Inferior parietal cortex (tissue), 1 donor: ENCODE measurements around the gene WDFY4.

ENCODE experiments used
- DNase-seq: peaks from one replicate; pipeline ENCODE4 v3.0.0-alpha.2; 2016; ENCODE audit errors: extremely low spot score

The WDFY4 gene

DNA sequence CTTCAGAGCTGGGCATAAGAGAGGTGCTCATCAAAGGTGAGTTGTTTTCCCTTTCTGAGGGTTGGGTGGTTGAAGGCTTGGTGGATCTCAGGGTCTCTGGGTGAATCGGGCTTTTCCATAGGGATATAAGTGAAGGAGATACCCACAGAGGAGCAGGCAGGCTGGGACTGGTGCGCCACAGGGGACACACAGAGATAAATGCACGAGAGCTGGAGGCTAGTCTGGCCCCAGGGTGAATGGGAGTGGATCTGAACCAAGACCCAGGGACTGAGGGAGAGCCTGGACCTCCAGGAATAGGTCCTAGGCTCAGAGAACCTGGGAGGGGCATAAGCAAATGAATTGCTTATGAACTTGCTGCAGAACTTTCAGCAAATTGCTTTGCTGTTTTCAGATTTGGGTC is 193.4 kb downstream of the WDFY4 start:
- no peak for DNase-seq

DNA sequence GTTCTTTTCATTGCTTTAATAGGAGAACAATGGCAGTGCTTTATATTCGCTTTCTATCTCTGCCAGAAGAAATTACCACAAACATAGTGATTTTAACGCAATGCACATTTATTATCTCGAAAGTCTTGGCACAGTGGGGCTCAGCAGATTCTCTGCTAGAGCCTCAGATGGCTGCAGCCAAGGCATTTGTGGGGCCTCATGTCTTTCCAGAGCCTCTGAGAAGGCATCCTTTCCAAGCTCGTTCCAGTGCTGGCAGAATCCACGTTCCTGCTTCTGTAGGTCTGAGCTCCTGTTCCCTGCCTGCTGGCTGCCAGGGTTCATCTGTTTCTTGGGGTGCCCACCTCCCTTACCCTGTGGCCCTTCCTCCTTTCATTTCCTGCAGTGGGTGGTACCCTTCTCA is 194.8 kb downstream of the WDFY4 start:
- no peak for DNase-seq

DNA sequence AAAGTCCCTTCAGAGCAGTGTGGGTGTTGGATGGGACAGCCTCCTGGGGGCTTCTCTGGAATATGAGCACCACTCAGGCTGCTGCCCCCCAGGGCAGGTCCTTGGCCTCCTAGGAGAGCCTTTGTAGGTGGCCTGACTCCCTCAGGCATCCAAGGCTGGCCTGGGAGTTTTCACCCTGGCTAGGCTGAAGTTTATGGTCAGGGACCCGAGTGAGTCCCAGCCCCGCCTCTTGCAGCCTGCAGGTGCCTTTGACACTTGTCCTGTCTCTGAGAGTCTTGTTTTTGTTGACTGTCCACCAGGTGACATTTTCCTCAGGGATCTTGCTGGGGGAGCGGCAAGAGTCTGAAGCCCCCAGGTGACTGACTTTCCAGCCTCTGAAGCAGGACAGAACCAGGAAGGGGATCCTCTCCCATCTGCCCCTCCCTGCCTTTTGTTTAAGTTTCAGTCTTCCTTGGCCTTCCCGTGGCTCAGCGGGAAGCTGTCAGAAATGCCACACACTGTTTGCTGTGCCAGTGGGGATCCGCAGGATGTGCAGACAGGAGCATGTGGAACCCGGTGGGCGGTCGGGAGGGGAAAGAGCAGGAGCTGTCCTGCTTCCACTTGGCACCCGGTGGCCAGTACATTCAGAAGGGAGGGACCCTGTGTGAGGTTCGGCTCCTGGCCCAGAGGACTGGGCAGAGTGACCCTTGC is 195.5 kb downstream of the WDFY4 start:
- no peak for DNase-seq

DNA sequence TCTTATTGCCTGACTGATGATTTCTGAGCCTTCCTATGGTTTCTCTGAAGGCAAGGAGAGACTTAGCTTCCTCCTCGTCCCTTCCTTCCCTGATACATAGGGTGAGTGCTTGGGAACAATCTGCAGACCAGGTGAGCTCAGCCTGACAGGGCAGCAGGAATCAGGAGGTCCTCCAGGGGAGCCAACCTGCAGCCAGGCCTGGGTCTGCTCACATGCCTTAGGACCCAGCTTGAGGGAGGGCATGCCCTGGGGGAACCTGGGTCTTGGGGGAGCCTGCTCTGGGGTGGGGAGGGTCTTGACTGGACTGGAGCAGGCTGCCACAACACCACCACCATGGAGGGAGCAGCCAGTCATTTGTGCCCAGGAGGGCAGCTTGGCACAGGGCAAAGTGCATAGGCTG is 197.3 kb downstream of the WDFY4 start:
- no peak for DNase-seq

DNA sequence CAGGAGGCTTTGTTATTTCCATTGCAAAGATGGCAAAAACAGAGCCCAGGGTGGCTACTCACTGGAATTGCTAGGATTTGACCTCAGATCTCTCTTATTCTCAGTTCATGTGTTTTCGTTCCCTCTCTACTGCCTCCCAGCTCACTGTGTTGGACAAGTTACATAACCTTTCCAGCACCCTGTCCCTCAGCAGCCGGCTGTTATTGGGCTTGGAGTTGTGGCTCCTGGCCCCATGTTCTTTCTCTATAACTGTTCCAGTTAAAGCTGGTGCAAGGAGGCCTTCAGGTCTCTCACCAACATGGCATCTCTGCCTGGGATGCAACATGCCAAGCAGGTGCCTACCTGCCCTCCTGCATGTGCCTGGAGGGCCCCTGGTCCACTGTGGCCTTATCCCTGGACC is 198.2 kb downstream of the WDFY4 start:
- no peak for DNase-seq

DNA sequence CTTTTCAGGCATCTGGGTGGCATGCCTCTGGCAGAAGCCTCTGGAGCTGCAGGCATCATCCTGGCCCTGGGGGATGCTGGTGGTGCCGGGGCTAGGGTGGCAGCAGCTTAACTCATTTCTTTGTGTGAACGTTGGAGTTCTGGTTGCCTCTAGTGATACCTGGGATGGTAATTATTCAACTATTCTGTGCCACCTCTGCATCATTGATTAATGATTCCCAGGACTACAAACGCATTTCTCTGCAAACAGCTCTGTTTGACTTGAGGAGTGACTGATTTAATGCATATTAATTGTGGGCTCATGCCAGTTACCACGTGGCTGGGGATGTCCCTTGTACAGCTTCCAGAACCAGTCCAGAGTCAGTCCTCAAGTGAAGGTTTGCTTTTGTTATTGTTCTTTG is 199.0 kb downstream of the WDFY4 start:
- DNase-seq = no peak

DNA sequence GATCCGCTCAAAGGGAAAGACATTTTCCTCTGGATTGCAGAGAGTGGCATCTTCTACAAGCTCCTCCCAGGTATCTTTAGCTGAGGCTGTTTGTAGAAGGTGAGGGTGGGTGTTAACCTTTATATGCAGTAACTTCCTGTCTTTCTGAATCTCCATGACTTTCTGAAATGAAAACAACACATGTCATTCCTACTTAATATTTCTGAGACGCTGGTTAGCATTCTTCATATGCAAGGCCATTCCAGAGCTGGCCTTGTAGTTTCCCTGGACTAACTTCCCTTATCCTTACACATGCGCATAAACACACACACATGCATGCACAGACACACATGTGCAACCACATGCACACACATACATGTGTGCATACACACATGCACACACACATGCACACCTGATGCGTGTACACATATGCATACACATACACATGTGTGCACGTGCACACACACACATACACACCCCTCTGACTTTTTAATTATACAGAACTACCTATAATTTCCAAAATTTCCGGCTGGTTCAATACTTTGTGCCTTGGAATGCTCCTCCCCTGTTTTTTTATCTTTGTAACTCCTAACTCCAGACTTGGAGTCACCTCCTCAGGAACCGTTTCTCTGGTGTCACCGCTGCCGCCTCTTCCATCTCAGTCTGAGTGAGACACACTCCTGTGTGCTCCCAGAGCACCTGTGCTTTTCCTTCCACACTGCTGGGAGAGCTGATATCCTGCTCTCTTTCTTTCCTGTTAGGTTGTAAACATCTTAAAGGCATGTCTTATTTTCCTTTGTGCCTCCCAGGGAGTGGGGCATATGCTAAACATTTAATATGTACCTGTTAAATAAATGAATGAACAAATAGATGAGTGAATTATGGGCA is 199.7 kb downstream of the WDFY4 start:
- DNase-seq = no peak

DNA sequence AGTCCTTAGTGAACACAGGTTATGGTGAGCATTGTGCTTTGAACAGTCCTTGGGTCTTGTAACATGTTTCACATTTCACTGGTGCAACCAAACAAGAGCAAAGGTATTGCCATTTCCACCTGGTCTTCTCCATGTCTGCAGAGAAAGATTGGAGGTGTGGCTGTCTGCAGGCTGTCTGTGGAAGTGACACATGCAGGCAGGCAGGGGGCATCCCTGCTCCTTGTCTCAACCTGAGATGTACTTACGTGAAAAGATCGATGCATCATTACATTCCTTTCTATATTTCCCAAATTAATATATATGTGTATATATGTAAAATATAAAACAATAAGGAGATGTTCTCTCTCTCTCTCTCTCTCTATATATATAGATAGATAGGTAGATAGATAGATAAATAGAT is 200.7 kb downstream of the WDFY4 start:
- peak; percentile 2 for DNase-seq

DNA sequence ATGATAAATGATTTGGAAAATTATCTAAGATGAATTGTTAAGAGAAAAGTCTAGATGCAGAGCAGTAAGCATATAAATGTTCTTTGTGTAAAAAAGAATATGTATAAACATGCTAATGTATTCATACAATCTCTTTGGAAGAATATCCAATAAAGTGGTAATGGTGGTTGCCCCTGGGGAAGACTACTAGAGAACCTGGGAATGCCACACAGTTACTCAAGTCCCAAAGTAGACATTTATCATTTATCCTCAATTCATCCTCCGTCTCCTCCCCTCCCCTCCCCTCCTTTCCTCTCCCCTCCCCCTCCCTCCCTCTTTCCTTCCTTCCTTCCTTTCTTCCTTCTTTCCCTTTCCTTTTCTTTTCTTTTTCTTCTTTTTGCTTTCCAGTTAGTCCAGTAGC is 203.3 kb downstream of the WDFY4 start:
- DNase-seq = no peak

DNA sequence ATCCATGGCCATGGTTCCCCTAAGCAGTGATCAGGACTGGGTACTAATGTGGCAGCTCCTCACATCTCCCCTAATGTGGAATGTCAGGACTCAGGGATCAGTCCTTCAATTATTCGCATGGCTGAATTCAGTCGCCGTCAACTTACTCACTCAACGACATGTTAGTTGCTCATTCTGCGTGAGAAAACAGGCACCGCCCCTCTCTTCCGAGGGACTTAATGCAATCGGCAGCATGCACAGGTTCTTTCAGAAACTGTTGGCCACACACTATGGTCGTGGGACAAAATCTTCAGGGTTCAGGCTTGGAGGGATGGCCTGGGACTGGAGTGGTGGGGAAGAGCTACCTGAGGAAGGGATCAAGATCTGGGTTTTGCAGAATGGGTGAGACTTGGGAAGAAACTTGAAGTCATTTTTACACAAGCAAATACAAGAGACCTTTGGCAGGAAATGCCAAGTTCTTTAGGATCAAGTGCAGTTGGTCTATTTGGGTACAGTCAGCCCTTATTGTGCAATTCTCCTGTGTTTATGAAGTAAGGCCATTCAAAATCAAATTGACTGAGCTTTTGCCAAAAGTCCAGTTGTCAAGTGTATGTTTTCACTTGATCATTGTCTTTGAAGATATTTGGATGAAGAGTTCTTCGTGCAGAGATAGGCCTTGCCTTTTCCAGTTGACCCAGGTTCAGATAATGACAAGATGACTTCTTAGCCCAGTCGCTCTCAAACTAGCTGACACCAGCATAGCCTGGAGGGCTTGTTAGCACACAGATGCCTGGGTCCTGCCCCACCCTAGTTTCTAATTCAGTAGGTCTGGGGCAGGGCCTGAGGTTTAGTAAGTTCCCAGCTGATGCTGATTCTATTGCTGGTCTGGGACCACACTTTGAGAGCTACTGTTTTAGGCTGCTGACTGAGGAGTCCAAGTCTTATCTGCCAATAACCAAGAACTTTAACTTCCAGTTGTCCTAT is 206.5 kb downstream of the WDFY4 start:
- no peak for DNase-seq

DNA sequence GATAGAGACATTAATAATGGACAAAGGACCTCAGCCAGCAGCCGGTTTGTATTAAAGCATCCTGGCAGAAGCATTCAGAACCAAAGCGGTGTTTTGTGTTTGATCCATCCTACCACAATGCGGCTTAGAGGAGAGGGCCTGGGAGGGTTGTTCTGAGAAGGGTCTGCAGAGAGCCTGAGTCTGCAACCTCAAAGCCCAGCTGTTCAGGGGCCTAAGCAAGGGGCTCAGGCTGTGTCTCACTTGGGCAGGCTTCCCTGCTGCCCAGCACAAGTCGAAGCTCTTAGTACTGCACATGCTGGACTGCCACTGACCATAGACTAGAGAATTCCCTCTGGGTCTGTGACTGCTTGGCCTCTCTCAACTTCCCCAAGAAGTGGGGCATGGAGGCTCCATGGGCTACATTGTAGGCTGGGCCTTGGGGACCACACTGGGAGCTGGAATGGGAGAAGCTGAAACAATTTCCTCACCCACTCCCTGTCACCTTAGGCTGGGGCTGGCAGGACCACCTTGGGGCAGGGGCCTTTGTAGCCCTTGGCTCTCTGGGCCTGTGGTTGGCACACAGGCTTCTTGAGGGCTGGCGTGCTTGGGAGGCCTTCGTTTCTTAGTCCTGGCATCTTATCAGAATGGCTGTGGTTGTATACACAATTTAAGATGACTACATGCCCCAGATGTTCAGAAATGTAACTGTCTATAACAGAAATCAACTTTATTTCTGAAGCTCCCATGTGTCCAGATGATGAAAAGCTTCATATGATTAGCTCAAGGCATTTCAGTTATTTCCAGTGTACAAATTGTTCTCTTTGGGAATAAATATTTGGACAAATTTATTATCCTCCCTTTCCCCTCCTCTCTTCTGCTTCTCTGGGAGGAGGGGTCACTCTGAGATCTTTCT is 210.5 kb downstream of the WDFY4 start:
- no peak for DNase-seq

DNA sequence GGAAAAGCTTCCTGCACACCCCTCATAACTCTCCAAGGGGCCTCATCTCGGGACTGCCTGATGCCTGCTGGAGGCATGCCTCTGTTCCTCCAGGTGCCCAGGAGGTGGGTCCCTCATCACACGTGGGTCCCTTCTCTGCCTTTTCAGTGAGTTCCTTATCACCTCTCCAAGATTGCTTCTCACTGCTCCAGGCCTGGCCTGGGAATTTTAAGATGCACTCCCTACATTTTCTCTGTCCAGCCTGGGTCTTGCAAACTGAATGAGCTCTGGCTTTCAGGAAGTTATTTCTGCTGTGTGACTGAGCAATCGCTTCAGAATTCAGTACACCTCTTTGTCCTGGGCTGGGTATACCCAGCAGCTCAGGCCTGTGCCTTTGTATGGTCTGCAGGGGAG is 211.1 kb downstream of the WDFY4 start:
- DNase-seq = no peak

DNA sequence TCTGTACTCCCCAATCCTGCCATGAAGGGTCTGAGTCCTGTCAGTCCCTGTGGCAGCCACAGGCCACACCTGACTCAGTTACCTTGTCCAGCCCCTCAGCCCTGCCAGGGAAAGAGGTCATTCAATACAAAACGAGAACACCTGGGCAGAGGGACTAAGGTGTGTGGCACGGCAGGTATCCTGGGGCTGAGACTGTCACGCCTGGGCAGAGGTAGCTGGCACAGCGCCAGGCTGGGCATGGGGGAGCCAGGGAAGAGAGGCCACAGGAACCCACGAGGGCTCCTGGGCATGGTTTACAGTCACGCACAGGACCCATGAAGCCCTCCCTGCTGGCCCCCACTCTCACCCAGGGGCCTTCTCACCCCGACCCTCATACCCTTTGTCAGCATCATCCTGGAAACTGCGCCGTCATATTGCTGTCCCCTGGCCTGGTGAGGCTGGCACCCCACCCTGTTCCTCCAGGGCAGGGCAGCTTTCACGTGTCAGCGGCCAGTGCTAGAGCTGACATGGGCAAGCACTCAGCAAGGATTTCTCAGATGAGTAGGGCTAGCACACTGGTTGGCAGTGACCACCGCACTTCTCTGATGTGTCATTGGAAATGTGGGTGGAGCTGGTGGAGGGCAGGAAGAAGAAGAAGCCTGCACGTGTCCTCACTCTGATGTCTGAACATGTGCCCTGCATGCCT is 212.2 kb downstream of the WDFY4 start:
- DNase-seq = no peak

DNA sequence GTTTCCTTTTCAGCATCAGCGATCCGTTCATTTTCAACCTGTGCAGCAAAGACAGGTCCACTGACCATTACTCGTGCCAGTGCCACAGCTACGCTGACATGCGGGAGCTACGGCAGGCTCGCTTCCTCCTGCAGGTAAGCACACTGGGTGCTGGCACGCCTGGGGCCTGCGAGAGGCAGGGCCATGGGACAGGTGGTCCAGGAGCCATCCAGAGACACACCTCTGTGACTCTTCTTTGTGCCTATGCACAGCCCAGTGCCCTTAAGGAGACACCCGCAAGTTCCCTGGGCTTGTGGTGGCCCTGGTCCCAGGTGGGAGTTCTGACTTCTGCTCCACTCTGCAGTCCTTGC is 212.7 kb downstream of the WDFY4 start:
- no peak for DNase-seq

DNA sequence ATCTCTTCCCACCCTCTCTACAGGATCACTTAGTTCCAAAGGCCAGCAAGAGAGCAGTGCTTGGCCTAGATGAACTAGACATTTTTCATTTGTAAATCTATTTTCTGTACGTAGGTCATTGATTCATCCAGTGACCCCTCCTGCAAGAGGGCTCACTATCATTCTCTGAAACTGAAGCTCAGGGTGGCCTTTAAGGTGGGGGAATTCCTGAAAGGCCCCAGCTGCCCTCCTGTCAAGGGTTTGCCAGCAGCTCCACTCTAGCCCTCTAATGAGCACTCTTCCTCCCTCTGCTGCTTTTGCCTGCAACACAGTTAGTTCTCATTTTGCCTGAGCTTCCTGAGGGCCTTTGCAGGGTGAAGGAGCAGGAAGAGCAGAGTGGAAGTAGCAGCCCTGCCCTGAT is 213.8 kb downstream of the WDFY4 start:
- no peak for DNase-seq

DNA sequence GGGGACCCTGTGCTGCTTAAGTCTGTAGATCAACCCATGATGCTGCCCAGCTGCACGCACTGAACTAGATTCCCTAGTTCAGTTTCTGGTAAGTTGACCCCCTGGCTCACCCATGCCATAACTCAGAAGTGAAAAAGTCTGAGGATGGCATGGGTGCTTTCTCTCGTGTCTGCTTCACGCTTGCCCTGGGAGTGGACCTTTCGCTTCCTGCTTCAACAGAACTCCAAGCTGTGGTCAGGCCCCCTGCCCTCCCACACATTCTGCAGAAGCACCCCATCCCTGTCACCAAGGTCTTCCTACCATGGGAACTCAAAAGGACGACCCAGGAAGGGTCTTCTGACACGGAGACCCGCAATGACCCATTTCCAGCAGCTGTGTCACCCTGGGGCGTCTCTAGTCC is 215.1 kb downstream of the WDFY4 start:
- DNase-seq = no peak

DNA sequence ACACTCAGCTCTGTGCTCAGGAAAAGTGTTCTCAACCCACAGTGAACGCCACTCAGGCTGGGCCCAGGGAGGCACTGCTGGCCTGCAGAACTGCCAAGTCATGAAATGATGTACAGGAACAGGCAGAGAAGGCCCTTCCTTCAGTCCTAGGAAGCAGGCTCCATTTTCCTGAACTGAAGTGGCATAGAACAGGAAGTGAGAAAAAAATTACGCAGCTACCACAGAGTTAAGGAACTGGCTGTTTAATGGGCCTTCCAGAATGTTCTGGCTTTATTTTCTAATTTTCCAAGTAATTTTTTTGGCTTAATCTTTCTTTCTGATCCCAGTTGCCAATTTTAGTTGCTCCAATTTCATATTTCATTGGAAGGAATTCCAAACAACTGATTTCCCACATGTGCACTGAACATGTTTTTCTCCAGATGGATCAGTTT is 215.7 kb downstream of the WDFY4 start:
- DNase-seq = no peak

DNA sequence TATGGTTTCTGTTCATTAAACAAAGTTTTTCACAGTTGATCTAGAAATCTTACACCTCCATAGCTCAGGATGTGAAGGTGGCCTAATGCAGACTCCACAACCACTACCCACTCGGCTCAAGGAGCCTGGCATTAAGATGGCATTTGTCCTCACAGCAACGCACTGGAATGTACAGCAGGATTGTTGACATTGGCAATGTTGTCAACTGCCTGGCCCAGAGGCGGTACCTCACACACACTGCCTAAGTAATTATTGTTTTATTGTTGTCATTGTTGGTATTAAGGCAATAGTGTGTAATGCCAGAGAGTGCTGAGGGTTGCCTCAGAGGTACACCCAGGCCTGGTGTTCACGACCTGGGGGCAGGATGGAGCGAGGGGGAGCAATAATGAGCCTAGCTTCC is 216.6 kb downstream of the WDFY4 start:
- no peak for DNase-seq

DNA sequence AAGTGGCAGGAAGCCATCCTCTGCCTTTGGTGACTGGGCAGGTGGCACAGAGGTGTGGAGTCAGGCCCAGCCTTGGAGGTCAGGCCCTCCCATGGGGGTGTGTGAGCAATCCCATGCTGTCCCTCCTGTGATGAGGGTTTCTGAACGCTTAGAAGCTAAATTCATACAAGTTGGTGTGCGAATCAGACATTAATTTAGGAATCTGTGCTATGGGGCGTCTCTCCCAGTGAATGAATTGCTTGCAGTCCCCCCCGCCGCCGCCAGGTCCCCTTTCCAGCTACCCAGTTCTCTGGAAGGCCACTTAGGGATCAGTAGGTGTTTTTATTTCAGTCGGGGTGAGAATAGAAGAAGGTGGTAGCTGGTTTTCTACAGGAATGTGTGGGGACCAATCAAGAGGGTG is 217.4 kb downstream of the WDFY4 start:
- no peak for DNase-seq

DNA sequence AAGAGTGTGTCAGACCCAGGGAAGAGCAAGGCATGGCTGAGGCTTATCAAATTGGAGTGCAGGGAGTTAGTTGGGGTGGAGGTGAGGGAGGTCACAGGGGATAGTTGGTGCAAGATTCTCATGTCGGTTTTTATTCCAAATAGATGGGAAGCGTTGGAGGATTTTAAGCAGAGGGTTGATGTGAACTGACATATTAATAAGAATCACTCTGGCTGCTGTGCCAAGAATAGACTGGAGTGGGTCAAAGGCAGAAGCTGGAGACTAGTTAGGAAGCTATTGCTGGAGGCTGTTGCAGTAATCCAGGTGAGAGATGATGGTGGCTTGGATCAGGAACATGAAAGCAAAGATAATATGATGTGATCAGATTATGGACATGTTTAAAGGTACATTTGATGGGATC is 218.5 kb downstream of the WDFY4 start:
- no peak for DNase-seq

DNA sequence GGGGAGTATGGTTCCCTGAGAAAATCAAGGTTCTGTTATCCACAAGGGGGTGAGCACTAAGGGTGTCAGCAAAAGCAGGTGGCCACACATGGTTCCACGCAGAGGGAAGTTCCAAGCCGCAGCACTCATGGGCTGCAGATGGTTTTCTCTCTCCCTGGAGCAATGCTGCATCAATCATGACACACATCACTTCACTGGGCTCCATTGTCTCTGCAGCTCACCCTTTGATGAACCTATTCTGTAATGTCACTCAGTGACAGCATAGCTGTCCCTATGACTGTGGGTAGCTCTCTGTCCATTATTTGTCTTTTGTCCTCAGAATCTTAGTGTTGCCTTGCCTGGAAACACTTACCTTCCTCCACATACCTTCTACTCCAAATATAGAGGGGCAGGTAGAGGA is 220.2 kb downstream of the WDFY4 start:
- no peak for DNase-seq
